ENCODE data around the gene OSBPL8. TPM values are rescaled to one million over a fixed set of nuclear protein-coding genes. Genes with fewer than 3 reads are reported as not detected.
"Not testable (repeated sequence)": the region's sequence is repeated elsewhere in the genome, so short reads cannot be mapped to it uniquely, and the experiment has no call there.

The OSBPL8 gene
- total RNA-seq, 1 donor from 2014 or later: 43.2 TPM

DNA sequence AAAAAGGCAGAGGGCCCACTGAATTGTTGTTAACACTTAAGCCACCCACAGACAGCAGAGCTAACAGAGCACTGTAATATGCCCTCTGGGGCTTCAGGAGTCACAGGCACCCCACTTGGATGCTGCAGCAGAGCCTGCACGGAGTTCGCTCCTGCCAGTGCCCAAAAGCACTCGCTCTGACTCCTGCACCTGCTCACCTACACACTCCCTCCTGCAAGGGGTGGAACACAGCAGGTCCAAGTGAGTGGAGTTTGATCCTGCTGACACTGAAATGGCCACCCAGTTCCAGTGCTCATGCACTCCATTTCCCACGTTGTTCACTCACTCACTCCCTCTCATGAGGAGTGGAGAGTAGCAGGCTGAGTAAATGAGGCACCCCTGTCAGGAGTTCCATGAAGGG, 68.8 kb downstream of the OSBPL8 start:
- intact Hi-C loops (cut with DNase I): no loop called here

DNA sequence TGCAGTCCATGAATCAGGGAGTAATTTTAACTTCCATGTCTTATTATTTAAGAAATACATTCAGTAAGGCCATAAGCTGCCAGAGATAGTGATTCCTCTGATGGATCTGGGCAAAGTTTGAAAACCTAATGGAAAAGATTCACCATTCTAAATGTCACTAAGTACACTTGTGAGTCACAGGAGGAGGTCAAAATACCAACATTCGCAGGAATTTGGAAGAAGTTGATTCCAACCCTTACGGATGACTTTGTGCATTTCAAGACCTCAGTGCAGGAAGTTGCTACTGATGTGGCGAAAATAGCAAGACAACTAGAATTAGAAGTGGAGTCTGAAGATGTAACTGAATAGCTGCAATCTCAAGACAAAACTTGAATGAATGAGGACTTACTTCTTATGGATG, 69.8 kb downstream of the OSBPL8 start:
- intact Hi-C loops (cut with DNase I): no loop called here
- no peak for DNase-seq (ENCODE audit: low spot score)

More for the DNA sequence above, 68.8 kb downstream of the OSBPL8 start:
- no peak for DNase-seq (ENCODE audit: low spot score)

DNA sequence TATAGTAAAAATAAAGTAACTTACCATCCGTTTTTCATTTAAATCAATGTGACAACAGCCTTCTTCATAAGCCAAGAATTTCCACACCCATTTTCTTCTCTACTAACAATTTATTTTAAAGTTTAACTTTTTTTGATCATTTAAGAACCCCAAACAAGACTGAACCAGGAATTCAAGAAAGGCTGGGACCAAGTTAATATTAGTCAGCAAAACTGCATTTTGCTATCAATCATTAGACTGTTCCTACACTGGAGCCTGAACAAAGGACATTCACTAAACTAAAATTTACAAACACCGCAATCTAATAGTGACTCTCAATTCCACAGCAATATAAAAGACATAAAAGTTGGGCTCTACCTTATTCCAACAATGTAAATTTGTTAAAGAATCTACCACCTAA, 73.6 kb downstream of the OSBPL8 start:
- DNase-seq (ENCODE audit: low spot score): no peak
- intact Hi-C loops (cut with DNase I): no loop called here

DNA sequence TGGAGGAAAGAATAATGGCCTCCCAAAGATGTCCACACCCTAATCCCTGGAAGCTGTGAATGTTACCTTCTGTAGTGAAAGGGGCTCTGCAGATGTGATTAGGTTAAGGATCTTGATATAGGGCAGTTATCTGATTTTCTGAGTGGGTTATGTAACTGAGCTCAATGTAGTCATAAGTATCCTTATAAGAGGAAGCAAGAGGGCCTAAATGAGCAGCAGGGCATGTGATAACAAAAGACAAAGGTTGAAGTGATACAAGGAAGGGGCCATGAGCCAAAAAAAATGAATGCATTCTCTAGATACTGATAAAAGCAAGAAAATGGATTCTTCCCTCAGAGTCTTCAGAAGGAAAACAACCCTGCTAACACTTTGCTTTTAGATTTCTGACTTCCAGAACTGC, 78.8 kb downstream of the OSBPL8 start:
- intact Hi-C loops (cut with DNase I): no loop called here

DNA sequence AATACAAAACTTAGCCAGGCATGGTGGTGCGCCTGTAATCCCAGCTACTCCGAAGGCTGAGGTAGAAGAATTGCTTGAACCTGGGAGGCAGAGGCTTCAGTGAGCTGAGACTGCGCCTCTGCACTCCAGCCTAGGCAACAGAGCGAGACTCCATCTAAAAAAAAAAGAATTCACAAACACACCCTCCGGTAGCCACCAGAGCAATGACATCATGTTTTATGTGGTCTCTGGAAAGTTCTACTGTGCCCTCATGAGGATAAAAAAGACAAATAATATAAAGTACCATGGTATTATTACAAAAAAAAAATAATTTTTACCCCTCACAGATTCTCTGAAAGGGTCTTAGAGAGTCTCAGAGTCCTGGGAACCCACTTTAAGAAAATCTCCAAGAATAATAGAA, 81.5 kb downstream of the OSBPL8 start:
- no peak for DNase-seq (ENCODE audit: low spot score)
- intact Hi-C loops (cut with DNase I): no loop called here

More for the DNA sequence above, 78.8 kb downstream of the OSBPL8 start:
- no peak for DNase-seq (ENCODE audit: low spot score)

DNA sequence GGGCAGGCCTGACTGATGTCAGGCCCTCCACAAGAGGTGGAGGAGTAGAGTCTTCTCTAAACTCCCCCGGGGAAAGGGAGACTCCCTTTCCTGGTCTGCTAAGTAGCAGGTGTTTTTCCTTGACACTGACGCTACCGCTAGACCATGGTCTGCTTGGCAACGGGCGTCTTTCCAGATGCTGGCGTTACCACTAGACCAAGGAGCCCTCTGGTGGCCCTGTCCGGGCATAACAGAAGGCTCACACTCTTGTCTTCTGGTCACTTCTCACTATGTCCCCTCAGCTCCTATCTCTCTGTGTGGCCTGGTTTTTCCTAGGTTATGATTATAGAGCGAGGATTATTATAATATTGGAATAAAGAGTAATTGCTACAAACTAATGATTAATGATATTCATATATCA, 86.7 kb downstream of the OSBPL8 start:
- DNase-seq (ENCODE audit: low spot score); intact Hi-C loops (cut with DNase I): not testable (repeated sequence)

DNA sequence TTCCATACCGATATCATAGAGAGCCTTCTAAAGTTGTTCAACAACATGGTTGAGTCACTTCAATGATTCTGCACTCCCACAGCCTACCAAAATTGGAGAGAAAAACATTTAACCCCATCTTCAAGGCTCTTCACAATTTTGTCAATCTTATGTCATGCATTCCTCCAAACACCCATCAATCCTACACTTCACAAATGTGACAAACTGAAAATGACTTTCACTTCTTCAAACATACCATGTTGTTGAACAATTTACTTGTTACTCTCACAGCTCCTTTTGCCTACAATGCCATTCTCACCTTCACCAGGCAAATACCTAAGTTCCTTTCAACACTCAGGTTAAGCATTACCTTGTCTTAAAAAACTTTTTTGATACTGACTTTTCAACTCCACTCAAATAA, 88.0 kb downstream of the OSBPL8 start:
- intact Hi-C loops (cut with DNase I): no loop called here
- DNase-seq (ENCODE audit: low spot score): no peak

DNA sequence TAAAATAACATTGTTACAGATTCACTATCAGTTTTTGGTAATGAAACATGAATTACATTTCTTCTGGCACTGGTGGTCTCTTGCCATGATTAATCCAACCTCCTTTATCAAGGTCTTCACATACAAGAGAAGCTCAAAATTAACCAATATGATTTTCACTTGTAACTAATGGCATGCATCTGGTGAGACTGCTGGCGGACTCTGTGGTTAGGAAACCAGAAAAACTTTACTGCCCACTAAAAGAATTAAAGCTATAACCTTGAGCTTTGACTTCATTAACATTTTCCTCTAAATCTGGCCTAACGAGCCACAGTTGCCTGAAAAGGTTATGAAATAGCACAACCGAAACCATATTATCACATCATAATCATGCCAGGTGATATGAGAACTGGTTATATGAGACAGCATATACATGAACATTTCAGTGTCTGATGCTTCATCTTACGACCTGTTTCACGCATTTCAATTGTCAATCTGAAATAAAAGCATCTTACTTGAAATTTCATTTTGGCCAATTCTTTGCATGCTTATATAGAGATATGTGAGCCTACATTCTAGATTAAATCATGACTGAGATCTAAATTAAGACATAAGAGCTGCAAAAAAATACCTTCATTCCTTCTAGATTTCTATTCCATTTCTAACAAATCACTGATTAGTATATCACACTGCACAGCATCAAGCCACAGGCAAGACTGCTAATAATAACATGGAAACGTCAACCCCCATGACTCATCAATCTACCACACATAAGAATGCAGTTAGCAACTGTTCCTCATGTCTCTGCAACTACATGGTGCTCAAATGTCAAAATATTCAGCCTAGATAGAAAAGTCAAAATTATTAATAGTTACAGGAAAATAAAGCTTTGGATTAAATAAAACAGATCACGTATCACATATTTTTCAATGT, 89.3 kb downstream of the OSBPL8 start:
- DNase-seq (ENCODE audit: low spot score): no peak
- intact Hi-C loops (cut with DNase I): no loop called here

DNA sequence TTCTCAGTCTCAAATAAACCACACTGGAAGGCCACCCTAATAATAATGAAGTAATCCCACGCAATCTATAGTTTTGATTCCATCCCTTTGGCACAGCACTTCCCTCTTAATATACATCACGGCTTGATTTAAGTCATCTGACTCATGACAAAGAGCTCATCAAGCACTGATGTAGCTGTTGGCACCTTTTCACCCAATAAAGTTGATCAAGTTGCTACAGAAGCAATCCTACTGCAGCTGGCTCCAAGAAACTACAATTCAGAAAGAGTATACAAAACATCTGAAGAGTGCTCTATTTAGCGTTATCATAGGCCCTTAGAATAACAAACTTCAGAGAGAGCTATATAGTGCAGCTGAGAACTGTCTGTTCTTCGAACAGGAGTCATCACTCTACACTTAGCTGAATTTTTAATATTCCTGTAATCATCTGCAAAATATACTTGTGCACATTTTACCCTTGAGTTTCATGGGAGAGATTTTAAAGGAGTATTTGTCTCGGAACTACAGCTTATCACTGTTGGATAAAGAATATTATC, 94.9 kb downstream of the OSBPL8 start:
- intact Hi-C loops (cut with DNase I): loop anchor here (5.0 kb wide), 1 partner anchor 93 kb away; the partner anchor contains the start of gene OSBPL8
- DNase-seq (ENCODE audit: low spot score): no peak

DNA sequence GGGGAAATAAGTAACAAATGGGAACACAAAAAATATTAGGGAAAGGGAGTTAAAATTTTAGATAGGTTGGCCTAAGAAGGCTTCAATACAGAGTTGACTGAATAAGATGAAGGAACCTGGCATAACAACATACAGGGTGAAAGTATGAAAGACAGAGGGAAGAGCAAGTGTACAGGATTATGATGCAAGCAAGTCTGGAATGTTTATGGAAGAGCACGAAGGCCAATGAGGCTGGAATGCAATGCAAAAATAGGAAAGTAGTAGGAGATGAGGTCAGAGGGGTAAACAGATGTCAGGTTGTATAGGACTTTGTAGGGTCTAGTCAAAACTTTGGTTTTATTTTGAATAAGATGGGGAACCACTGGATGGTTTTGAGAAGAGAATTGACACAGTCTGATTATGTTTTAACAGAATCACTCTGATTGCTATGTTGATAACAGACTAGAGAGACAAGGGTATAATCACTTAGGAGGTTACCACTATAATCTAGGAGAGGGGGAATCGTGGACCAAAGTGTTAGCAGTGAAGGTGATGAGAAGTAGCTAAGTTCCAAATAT, 96.8 kb downstream of the OSBPL8 start:
- DNase-seq (ENCODE audit: low spot score): no peak
- intact Hi-C loops (cut with DNase I): loop anchor here (5.0 kb wide), 1 partner anchor 95 kb away; the partner anchor contains the start of gene OSBPL8

DNA sequence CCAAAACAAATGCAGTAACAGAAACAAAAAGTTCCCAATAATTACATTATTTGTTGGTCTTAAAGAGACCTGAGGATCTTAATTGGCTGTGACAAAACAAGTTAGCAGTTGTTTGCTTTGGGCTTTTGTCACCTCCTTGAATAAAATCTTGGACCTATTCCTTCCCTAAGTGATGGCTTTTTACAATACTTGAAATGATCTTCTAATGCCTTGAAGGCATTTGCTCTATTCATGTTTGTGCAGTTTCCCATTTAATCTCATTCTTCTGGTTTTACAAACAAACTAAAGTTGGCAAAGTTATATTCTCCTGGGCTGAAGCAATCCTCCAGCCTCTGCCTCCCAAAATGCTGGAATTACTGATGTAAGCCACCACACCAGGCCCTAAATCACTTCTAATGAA, 98.8 kb downstream of the OSBPL8 start:
- intact Hi-C loops (cut with DNase I): loop anchor here (5.0 kb wide), 1 partner anchor 96 kb away; the partner anchor contains the start of gene OSBPL8
- DNase-seq (ENCODE audit: low spot score): no peak

DNA sequence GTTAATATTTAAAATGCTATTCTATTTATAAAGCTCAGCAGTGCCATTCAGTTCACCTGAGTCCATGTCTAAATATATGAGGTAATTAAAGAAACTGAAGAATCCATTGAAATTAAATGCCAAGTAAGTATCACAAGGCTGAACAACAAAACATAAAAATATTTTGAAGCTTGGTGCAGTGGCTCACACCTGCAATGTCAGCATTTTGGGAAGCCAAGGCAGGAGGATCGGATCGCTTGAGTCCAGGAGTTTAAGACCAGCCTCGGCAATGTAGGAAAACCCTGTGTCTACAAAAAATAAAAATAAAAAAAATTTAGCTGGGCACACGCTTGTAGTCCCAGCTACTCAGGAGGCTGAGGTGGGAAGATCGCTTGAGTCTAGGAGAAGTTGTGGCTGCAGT, 101.8 kb downstream of the OSBPL8 start:
- DNase-seq (ENCODE audit: low spot score): no peak
- intact Hi-C loops (cut with DNase I): loop anchor here (5.0 kb wide), 1 partner anchor 111 kb away; the partner anchor contains the start of gene BBS10

DNA sequence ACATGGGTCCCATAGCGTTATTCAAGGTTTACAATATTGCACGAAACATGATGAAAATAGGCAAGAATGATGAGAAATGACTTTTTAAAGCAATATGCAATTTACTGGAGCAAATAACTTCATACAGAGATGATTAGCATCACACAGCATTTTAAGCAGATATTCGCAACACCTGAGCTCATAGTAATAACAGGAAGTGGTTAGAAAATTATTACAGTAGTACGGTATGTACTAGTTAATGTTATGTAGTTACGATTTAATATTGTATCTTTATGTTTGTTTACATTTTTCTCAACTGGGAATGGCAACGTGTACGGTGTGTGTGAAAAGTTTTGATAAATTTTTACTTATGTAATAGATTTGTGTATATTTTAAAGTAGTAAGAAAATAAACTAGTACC, 102.6 kb downstream of the OSBPL8 start:
- DNase-seq (ENCODE audit: low spot score): no peak
- intact Hi-C loops (cut with DNase I): loop anchor here (5.0 kb wide), 1 partner anchor 110 kb away; the partner anchor contains the start of gene BBS10

DNA sequence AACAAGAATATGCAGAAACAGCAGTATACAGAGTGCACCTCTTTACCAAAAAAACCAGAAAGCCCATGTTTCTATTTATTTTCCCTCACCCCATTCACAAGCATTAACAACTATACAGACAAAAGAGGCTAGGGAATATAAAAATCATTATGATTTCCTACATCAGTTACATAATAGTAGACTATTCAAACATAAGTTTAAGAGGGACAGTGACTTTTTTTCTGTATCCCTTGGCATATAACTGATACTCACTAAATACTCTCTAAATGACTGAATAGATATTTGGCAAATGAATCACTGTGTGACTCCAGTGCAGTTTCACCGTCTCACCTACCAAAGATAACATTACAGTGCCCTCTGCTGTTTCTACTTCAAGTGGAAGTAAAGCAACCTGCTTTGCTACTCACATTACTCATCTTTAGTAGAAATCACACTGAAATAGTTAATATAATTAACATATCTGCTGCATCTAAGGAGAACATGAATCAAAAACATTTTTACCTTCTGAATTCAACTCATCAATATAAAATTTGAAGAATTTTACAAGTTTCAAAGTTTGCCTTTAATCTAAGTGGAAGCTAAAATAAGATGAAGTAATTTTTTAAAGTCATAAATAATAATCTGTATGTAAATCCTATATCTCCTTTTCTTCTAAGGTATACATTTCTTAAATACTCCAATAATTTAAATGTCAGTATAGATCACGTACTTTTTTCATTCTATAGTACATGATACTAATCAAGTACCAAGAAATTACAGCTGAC, 103.8 kb downstream of the OSBPL8 start:
- intact Hi-C loops (cut with DNase I): loop anchor here (5.0 kb wide), 1 partner anchor 108 kb away; the partner anchor contains the start of gene BBS10
- DNase-seq (ENCODE audit: low spot score): no peak

DNA sequence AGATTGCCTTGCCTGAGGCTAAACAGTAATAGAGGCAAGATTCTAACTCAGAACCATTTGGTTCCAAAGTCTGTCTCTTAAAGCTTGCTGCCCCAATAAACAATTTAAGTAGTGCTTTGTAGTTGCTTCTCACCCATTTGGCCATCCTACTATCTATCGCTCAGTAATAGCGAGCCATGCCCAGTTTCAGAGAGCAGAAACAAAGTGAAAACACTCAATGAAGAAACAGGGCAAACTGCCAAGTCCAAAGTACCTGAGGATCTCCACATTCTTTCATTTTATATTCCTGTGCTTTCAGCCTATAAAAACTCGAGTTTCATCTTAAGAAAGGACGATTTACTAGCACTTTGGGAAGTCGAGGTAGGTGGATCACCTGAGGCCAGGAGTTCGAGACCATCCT, 108.0 kb downstream of the OSBPL8 start:
- intact Hi-C loops (cut with DNase I): no loop called here
- no peak for DNase-seq (ENCODE audit: low spot score)

DNA sequence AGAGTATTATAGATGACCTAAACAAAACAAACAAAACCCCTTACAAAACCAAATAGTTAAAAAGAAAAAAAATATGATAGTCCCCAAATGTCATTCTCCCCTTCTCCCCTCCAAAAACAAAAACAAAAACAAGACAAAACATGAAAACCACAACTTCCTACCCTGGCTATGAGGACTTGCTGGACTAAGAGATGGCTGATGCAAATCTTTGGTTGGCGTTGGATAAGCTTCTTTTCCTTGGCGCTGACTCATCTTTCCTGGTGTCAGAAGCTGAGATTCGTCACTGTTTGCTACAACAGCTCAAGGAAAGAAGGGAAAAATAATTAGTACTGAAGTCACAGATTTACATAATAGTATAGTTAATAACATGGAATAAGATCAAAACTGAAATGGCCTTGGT, 108.9 kb downstream of the OSBPL8 start:
- intact Hi-C loops (cut with DNase I): no loop called here
- no peak for DNase-seq (ENCODE audit: low spot score)

DNA sequence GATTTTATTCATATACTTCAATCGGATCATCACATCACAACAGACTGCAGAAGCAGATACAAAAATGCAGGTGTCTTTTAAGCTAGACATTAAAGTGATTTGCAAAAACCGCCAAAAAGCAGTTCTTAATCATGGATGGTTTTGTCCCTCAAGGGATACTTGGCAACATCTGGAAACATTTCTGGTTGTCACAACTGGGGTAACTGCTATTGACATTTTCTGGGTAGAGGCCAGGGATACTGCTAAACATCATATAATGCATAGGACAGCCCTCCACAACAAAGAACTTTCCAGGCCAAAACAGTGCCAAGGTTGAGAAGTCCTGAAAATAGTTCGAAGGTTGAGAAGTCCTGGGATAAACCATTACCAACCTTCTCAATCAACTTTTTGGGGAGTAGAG, 109.6 kb downstream of the OSBPL8 start:
- intact Hi-C loops (cut with DNase I): no loop called here

DNA sequence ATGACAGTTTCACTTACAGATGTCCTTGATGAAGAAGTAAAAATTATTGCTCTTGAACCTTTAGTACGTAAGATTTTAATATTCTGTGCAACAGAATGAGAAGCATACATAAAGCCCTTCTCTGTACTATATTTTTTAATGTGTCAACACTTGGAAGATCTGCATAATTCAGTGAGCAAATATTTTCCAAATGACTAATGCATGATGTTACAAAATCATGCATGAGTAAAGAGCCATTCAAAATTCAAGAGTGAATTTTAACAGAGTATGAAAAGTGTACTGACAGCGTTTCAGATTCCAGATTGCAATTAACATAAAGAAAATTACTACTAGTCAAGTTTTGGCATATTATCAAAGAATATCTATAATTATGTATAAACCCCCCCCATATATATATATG, 110.0 kb downstream of the OSBPL8 start:
- DNase-seq (ENCODE audit: low spot score): no peak
- intact Hi-C loops (cut with DNase I): no loop called here

More for the DNA sequence above, 109.6 kb downstream of the OSBPL8 start:
- DNase-seq (ENCODE audit: low spot score): no peak

DNA sequence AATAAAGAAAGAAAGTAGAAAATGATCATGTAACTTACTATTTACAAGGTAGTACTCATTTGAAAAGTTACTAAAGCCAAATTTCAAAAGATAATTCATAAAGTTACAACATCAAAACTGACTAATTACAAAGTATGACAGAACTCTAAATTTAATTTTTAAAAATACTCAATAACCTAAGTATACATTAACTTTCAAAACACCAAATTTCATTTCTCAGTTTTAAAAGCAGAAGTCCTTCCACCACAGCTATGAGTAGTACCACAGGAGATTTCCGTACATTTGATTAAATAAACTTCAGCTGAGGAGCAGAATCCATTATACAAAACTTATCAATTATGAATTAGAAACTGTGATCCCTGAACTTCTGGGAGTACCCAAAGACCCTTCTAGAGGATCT, 110.6 kb downstream of the OSBPL8 start:
- no peak for DNase-seq (ENCODE audit: low spot score)
- intact Hi-C loops (cut with DNase I): no loop called here

DNA sequence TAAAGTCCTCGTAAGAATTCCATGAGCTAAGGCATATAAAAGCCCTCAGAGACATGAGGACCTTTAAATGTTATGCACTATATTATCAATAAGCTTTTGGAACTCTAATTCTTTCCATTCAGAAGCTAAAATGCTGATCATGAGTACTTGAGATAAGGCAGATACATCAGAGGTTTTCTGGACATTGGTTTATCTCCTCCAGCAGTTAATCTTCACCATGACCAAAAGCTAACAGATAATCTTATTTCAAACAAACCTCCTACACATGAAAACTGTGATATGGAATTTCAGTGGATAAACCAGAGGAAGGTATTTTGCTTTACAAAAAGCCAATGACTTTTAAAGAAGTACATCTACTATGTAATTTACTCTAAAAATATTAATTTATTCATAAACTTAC, 113.5 kb downstream of the OSBPL8 start:
- no peak for DNase-seq (ENCODE audit: low spot score)
- intact Hi-C loops (cut with DNase I): no loop called here
